GM10248 (cell line): ENCODE measurements around the gene NR1I2.

Experiments used
- CTCF ChIA-PET: fragments of 300-600 bp; sonication (Branson Sonifier 250); formaldehyde crosslinking; extraction: SDS; loops from one replicate; lab custom pipeline; 2021; ENCODE audit warnings: antibody characterized with exemption; lab: Yijun Ruan, JAX
- POLR2A ChIA-PET: fragments of 350-650 bp; sonication (Branson Sonifier 250); formaldehyde crosslinking; extraction: SDS; loops from one replicate; lab custom pipeline; 2020; ENCODE audit warnings: antibody characterized with exemption; lab: Yijun Ruan, JAX
- DNase-seq: peaks from one replicate; pipeline ENCODE4 v3.0.0; 2012; ENCODE audit errors: extremely low spot score
- TF ChIP-seq, protein P1 (sequence below): IDR thresholded peaks from 2 replicates; pipeline ENCODE4 v1.5.1; 2012; ENCODE audit warnings: mild to moderate bottlenecking, low read depth; ENCODE audit errors: extremely low read depth, missing control alignments, control extremely low read depth

The NR1I2 gene

DNA sequence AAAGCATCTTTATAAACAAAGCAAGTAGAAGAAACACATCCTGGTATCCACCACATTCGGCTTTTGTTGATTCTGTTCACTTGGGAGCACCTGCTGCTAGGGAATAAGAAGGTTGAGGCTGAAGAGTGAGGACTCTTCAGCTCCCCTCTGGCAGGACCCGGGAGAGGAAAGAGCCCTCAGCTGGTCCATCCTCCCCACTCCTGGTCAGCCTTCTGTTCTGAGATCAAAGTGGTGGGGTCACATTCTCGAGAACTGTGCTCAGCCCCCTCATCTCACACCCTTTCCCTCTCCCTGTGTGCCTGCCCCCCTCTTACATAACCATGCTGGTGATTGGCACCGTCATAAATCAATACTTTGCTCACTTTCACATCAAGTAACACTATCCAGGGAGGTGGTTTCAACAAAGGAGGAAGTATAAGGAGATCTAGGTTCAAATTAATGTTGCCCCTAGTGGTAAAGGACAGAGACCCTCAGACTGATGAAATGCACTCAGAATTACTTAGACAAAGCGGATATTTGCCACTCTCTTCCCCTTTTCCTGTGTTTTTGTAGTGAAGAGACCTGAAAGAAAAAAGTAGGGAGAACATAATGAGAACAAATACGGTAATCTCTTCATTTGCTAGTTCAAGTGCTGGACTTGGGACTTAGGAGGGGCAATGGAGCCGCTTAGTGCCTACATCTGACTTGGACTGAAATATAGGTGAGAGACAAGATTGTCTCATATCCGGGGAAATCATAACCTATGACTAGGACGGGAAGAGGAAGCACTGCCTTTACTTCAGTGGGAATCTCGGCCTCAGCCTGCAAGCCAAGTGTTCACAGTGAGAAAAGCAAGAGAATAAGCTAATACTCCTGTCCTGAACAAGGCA lies at the start of gene NR1I2:
NR1I2 (plus strand) TSS at position 772 of the 869 bp plus-strand sequence.
- CTCF ChIA-PET, result interaction anchor here (1.8 kb wide), 1 partner anchor 12 kb away, joined by 6 read pairs; no protein-coding TSS in a partner anchor
- POLR2A ChIA-PET, result no interaction called here
- no peak for DNase-seq
- TF ChIP-seq, protein P1, sequence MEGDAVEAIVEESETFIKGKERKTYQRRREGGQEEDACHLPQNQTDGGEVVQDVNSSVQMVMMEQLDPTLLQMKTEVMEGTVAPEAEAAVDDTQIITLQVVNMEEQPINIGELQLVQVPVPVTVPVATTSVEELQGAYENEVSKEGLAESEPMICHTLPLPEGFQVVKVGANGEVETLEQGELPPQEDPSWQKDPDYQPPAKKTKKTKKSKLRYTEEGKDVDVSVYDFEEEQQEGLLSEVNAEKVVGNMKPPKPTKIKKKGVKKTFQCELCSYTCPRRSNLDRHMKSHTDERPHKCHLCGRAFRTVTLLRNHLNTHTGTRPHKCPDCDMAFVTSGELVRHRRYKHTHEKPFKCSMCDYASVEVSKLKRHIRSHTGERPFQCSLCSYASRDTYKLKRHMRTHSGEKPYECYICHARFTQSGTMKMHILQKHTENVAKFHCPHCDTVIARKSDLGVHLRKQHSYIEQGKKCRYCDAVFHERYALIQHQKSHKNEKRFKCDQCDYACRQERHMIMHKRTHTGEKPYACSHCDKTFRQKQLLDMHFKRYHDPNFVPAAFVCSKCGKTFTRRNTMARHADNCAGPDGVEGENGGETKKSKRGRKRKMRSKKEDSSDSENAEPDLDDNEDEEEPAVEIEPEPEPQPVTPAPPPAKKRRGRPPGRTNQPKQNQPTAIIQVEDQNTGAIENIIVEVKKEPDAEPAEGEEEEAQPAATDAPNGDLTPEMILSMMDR, result no peak

DNA sequence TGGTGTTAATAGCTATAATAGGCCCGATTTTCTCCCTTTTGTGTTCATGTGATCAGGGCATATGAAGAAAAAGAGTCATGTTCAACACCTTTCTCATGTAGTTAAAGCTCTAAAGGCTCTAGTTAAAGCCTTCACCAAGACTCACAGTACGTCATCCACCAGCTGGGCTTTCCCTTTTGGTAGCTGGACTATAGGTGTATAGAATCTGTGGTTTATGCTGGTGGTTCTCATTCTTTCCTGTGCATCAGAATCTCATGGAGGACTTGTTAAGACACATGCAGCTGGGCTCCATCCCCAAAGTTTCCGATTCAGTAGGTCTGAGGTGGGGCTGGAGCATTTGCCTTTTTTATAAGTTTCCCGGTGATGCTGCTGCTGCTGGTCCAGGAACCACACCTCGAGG lies 48.1 kb upstream of the NR1I2 start:
- CTCF ChIA-PET, result interaction anchor here (1.2 to 2.5 kb wide), 6 partner anchors 10 to 852 kb away, joined by 3 to 6 read pairs (median 4); no protein-coding TSS in a partner anchor
- POLR2A ChIA-PET, result no interaction called here
- no peak for DNase-seq
- TF ChIP-seq, protein P1, result no peak

DNA sequence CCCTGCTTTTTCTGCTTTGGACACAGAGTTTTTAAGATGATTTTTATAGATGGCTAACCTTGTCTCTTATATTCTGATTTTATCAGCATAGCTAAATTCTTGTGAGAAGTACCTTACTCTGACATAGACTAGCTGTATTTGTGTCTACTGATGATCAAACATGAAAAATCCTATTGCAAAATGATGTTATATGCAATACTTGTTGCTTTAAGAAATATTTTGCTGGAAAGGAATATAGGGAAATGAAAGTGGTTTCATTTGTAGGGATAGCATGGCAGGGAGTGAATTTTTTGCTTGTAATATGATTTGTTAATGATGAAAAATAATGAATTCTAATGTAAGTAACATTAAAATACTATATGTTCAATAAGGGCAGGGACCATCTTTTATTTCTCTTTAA lies 43.2 kb upstream of the NR1I2 start:
- DNase-seq, result no peak
- TF ChIP-seq, protein P1, result no peak
- ChIA-PET POLR2A (no interaction called here), CTCF (interaction anchor here (1.8 kb wide), 1 partner anchor 11 kb away, joined by 5 read pairs; no protein-coding TSS in a partner anchor)

DNA sequence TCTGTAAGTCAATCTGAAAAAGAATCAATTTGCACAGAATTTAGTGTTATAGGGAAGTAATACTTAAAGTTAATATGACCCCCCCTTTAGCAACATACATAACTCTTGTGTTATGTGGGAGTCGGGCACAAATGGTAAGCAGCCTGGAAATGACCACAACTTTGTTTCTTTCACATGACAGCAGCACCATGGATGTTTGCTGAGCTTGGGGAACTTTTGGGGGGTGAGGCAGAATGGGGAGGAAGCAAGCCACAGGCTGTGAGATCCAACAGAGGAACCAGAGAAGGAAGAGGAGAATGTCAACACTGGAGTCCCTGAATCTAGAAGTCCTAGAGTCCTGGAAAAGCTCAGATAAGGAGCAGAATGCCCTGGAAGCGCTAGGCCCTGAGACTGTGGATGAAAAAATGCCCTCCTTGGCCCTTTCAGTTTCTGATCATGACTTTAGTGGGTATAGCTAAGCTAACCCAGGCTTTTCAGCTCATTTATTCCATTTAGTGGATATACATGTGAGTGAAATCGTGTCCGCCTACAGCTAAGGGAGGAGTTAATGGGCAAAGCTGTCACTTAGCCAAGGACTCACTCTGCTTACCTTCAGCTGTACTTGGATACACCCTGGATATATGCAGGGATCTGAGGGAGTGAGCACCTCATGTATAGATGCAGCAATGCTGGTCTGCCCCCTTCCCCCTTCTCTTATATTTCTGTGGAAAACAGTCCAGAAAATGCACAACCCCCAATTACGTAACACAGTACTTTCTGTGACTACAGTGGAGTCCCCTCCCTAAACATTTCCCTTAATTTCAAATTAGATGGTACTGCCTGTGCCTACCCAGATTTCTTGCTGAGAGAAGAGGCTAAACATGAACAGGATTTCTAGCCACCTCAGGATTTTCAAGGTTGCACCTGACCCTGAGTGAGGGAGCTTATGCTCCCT lies 40.0 kb upstream of the NR1I2 start:
- ChIA-PET POLR2A (interaction anchor here (0.6 kb wide), 1 partner anchor 605 kb away, joined by 3 read pairs; no protein-coding TSS in a partner anchor), CTCF (interaction anchor here (0.8 to 3.1 kb wide), 6 partner anchors 9 to 501 kb away, joined by 3 to 13 read pairs (median 4); no protein-coding TSS in a partner anchor)

DNA sequence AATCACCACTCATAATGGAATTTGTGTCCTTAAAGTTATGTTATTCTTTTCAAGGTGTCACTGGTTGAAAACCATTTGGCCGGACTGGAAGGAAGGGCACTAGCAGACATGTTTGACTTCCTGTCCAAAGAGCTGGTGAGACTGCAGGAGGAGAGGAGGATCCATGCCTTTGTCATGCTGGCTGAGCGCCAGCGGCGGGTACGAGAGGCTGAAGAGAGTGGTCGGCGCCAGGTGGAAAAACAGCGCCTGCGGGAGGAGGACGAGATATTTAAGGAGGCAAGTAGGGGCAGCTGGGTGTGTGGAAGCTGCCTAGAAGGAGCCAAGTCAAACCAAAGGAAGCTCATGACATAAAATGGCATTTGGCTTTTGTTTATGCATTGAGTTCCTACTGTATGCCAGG lies 38.0 kb upstream of the NR1I2 start:
- TF ChIP-seq, protein P1, result no peak
- CTCF ChIA-PET, result interaction anchor here (1.0 to 2.2 kb wide), 5 partner anchors 11 to 24 kb away, joined by 3 to 8 read pairs (median 4); no protein-coding TSS in a partner anchor
- POLR2A ChIA-PET, result no interaction called here
- DNase-seq, result no peak

More for the DNA sequence above, 40.0 kb upstream of the NR1I2 start:
- TF ChIP-seq, protein P1, result no peak
- DNase-seq, result no peak

DNA sequence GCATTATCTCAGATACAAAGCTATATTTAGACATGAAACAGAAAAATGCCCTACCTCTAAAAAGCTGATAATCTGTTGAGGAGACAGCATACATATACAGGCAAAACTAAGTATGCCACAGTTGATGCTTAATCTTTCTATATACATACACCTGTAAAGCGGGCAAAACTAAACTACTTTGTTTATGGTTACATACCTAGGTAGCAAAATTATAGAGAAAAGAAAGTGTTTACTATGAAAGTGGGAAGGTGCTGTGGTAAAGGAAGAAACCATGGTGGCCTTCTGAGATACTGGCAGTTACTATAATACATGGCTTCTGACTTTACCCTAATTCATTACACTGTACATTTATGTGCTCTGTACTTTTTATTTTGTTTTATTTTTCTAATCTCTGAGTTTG lies 36.0 kb upstream of the NR1I2 start:
- DNase-seq, result no peak
- POLR2A ChIA-PET, result no interaction called here
- TF ChIP-seq, protein P1, result no peak
- CTCF ChIA-PET, result interaction anchor here (0.9 to 2.2 kb wide), 3 partner anchors 9 to 22 kb away, joined by 3 to 7 read pairs (median 3); no protein-coding TSS in a partner anchor
